AG10803 (cell line): ENCODE data around the gene CREB3.
A peak's percentile ranks its signal among the peaks of the same experiment; 100 is the strongest.

ENCODE experiments used
- DNase-seq: peaks from one replicate; pipeline ENCODE4 v3.0.0; 2010; ENCODE audit warnings: low read depth
- H3K4me3 ChIP-seq: 2 replicates; pipeline ENCODE4 v1.5.1; 2011; ENCODE audit warnings: mild to moderate bottlenecking, low read length, control low read depth
- TF ChIP-seq, protein P1 (sequence below): conservative IDR thresholded peaks from 2 replicates; pipeline ENCODE4 v1.5.1; 2011; ENCODE audit warnings: mild to moderate bottlenecking, low read length, control low read depth, inconsistent platforms

CREB3 gene

GRCh38 chr9:35687972-35688557 is 44.4 kb upstream of the CREB3 start:
- TF ChIP-seq, protein P1, sequence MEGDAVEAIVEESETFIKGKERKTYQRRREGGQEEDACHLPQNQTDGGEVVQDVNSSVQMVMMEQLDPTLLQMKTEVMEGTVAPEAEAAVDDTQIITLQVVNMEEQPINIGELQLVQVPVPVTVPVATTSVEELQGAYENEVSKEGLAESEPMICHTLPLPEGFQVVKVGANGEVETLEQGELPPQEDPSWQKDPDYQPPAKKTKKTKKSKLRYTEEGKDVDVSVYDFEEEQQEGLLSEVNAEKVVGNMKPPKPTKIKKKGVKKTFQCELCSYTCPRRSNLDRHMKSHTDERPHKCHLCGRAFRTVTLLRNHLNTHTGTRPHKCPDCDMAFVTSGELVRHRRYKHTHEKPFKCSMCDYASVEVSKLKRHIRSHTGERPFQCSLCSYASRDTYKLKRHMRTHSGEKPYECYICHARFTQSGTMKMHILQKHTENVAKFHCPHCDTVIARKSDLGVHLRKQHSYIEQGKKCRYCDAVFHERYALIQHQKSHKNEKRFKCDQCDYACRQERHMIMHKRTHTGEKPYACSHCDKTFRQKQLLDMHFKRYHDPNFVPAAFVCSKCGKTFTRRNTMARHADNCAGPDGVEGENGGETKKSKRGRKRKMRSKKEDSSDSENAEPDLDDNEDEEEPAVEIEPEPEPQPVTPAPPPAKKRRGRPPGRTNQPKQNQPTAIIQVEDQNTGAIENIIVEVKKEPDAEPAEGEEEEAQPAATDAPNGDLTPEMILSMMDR, result no peak
- H3K4me3 ChIP-seq, result peak overlapping the region; percentile 97
- DNase-seq, result no peak

GRCh38 chr9:35688558-35689541 is 43.6 kb upstream of the CREB3 start:
- H3K4me3 ChIP-seq, result peak overlapping the region; percentile 97
- DNase-seq, result peak; percentile 72
- TF ChIP-seq, protein P1, result no peak

GRCh38 chr9:35689542-35690293 is 42.7 kb upstream of the CREB3 start, which contains the start of gene TPM2:
Gene TPM2, minus strand, starts transcription at chr9:35689925. Its CDS starts 108 bp downstream, at chr9:35689817.
- peak; percentile 89 for DNase-seq
- TF ChIP-seq, protein P1, result no peak
- H3K4me3 ChIP-seq, result peak within 1 kb of the TSS; percentile 97

- H3K4me3 ChIP-seq, result peak overlapping the region; percentile 97
- peak; percentile 62 for DNase-seq
Measured at GRCh38 chr9:35690294-35690613, 42.2 kb upstream of the CREB3 start.

DNA sequence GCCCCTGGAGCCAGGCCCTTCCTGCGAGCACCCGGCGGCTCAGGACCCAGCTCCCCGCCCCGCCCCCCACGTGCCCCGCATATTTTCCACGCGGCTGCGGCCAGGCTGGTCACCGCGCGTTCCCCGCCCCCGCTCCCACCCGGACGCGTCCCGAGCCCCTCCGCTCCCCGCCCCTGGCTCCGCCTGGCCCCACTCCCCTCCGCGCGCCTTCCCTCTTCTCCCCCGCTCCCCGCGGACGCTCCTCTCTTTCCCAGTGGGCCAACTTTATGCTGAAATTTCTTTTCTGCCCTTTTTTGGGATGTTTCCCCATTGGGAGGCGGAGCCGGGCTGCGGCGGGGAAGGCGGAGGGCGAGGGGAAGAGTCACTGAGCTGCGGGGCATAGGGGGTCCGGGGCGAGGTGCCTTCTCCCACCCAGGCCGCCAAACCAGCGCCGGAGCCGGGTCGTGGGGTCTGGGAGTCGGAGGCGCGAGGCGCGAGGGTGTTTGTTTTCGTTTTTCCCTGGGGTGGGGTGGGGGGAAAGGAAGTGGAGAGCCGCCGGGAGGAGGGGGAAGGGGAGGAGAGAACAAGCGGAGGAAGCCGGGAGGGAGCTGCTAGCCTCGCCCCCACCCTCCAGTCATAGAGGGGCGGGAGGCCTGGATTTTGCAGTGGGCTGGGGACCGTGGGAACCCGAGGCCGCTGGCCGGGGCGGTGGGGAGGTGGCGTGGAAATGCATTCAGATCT is 41.7 kb upstream of the CREB3 start:
- TF ChIP-seq, protein P1, result no peak
- H3K4me3 ChIP-seq, result peak overlapping the region; percentile 97
- peak; percentile 85 for DNase-seq

More at GRCh38 chr9:35690294-35690613, 42.2 kb upstream of the CREB3 start:
- TF ChIP-seq, protein P1, result no peak

- peak overlapping the region; percentile 97 for H3K4me3 ChIP-seq
- no peak for DNase-seq
- TF ChIP-seq, protein P1, result no peak
Measured at GRCh38 chr9:35691334-35691650, 41.2 kb upstream of the CREB3 start.
